ENCODE data around the gene OPHN1.

The OPHN1 gene

DNA sequence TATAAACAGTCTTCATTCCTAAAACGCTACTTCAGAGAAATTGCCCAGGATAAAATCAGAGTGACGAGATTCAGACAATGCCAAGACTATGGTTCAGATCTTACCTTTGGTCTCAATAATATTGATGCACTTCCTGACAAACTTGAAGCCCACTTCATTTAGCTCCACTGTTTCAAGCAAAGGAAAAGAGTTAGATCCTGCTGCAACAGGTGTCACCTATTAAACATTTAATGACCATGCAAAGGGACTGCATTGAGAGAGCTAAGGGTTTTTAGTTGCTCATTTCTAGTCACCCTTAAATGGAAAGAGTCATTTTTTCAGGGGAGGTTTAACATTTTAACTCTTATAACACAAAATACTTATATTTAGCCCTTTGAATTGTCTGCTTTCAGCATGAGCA, 239.5 kb downstream of the OPHN1 start:
- Histone ChIP-seq H3K4me2 (ENCODE audit: low read length) (no peak overlapping the region), H3K27me3 (ENCODE audit: control insufficient read depth, insufficient read depth, low read length) (no peaks in the 10 kb centered on the region), H3K4me1 (ENCODE audit: control insufficient read depth, insufficient read depth, low read length) (peaks cover 7% of the 10 kb centered on the region), H3K4me3 (ENCODE audit: low read length) (no peak overlapping the region), H3K36me3 (ENCODE audit: insufficient read depth, low read length) (no peaks in the 10 kb centered on the region), H3K9ac (ENCODE audit: low read depth, low read length) (no peak overlapping the region), H3K9me3 (replicated peaks; ENCODE audit: low read length) (no peaks in the 10 kb centered on the region)

DNA sequence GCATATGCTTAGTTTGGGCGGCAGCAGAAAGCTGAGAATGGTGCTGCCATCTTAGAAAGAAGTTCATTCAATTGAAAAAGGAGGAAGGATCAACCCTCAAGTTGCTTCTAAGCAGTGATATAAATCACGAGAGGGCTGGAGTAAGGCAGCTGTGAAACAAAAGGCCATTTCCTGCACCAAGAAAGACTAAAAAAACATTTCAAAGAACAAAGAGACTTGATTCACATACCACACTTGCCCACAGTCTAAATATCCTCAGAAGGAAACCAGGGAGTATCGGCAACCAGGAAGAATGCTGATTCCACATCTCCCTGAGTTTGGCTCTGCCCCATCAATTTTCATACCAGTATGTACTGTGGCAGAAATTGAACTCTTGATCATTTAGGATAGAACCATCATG, 240.1 kb downstream of the OPHN1 start:
- H3K4me3 ChIP-seq (ENCODE audit: low read length) = no peak overlapping the region
- H3K9me3 ChIP-seq (replicated peaks; ENCODE audit: low read length) = no peaks in the 10 kb centered on the region
- H3K4me2 ChIP-seq (ENCODE audit: low read length) = no peak overlapping the region
- H3K4me1 ChIP-seq (ENCODE audit: control insufficient read depth, insufficient read depth, low read length) = peaks cover 7% of the 10 kb centered on the region
- no peaks in the 10 kb centered on the region for H3K36me3 ChIP-seq (ENCODE audit: insufficient read depth, low read length)
- H3K9ac ChIP-seq (ENCODE audit: low read depth, low read length) = no peak overlapping the region
- no peaks in the 10 kb centered on the region for H3K27me3 ChIP-seq (ENCODE audit: control insufficient read depth, insufficient read depth, low read length)

DNA sequence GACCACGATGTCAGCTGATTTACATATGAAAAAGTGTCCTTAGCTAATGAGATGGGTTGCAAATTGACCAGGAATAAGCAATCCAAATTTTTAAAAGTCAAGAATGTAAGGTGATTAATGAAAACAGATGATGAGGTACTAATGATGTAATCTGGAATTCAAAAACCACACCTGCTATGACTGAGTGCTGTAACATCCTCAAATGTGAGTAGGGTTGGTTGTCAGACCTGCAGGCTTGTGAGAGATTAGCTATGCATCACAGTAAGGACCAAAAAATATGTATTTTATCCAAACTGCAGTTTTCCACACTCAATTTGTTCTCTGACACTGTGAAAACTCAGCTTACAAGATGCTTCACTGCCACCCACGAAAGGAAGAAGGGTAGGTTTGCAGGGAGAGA, 242.5 kb downstream of the OPHN1 start:
- Histone ChIP-seq H3K4me2 (ENCODE audit: low read length) (no peak overlapping the region), H3K36me3 (ENCODE audit: insufficient read depth, low read length) (no peaks in the 10 kb centered on the region), H3K27me3 (ENCODE audit: control insufficient read depth, insufficient read depth, low read length) (peaks cover 1% of the 10 kb centered on the region), H3K4me3 (ENCODE audit: low read length) (no peak overlapping the region), H3K9me3 (replicated peaks; ENCODE audit: low read length) (no peaks in the 10 kb centered on the region), H3K4me1 (ENCODE audit: control insufficient read depth, insufficient read depth, low read length) (peaks cover 20% of the 10 kb centered on the region), H3K9ac (ENCODE audit: low read depth, low read length) (no peak overlapping the region)

DNA sequence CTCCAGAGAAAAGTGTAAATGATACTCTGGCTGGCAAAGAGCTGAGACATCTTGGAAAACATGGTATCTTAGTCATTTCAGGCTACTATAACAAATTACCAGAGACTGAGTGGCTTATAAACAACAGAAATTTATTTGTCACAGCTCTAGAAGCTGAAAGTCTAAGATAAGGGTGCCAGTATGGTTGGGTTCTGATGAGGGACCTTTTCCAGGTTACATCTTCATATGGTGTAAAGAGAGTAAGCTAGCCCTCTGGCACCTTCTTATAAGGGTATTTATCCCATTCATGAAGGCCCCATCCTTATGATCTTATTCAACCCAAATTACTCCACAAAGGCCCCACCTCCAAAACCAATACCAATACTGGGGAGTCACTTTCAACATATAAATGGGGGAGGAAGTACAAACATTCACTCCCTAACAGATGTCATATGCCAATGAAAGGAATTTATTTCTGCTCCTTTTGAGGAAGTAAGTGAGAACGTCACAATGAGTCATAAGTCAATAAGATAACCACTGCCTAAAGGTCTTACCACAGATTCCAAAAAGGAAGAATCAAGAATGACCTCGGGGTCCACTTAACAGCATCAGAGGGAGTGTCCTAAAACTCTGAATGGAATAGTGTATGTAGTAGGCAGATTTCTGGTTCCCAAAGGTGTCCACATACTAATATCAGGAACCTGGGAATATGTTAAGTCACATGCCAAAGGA, 246.6 kb downstream of the OPHN1 start:
- Histone ChIP-seq H3K27me3 (ENCODE audit: control insufficient read depth, insufficient read depth, low read length) (peaks cover 3% of the 10 kb centered on the region), H3K4me2 (ENCODE audit: low read length) (no peak overlapping the region), H3K36me3 (ENCODE audit: insufficient read depth, low read length) (no peaks in the 10 kb centered on the region), H3K9me3 (replicated peaks; ENCODE audit: low read length) (no peaks in the 10 kb centered on the region), H3K4me1 (ENCODE audit: control insufficient read depth, insufficient read depth, low read length) (peaks cover 16% of the 10 kb centered on the region), H3K9ac (ENCODE audit: low read depth, low read length) (no peak overlapping the region), H3K4me3 (ENCODE audit: low read length) (no peak overlapping the region)

DNA sequence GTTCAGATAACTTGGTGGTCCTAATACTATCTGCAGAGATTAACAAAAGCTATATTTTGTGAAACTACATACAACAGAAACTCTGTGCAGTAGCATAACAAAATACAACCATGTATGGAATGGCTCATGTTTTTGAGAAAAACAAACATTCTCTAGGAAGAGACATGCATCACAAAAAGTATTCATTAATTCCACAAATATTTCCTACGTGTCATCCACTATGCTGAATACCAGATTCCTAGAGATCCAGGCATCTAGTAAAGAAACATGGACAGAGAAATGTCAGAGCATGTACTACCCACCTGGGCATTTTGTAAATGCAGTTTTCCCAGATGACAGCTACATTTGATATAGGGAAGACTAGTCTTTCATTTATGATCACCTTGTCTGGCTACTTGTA, 248.1 kb downstream of the OPHN1 start:
- Histone ChIP-seq H3K9me3 (replicated peaks; ENCODE audit: low read length) (no peaks in the 10 kb centered on the region), H3K4me3 (ENCODE audit: low read length) (no peak overlapping the region), H3K4me1 (ENCODE audit: control insufficient read depth, insufficient read depth, low read length) (peaks cover 16% of the 10 kb centered on the region), H3K9ac (ENCODE audit: low read depth, low read length) (no peak overlapping the region), H3K4me2 (ENCODE audit: low read length) (no peak overlapping the region), H3K27me3 (ENCODE audit: control insufficient read depth, insufficient read depth, low read length) (peaks cover 3% of the 10 kb centered on the region), H3K36me3 (ENCODE audit: insufficient read depth, low read length) (no peaks in the 10 kb centered on the region)

DNA sequence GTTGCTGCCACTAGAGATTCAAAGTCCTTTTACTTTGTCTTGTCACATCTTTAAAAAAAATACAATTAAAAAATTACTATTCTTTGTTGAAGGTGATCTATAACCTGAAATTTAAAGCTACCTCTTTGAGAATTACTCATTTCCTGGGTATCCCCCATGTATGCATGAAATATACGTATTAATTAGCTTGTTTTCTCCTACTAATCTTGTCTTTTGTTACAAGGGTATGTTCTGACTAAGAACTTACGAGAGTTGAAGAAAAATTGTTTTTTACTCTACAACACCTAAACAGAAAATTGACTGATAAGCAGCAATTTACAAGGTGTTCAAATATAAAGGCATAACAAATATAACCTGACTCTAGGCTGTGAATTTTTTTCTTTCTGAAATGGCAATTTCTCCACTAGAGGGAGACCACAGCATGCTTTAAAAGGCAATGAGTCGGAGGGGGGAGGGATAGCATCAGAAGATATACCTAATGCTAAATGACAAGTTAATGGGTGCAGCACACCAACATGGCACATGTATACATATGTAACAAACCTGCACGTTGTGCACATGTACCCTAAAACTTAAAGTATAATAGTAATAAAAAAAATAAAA, 249.6 kb downstream of the OPHN1 start:
- Histone ChIP-seq H3K9ac (ENCODE audit: low read depth, low read length) (no peak overlapping the region), H3K4me3 (ENCODE audit: low read length) (no peak overlapping the region), H3K4me2 (ENCODE audit: low read length) (no peak overlapping the region), H3K4me1 (ENCODE audit: control insufficient read depth, insufficient read depth, low read length) (peaks cover 16% of the 10 kb centered on the region), H3K9me3 (replicated peaks; ENCODE audit: low read length) (no peaks in the 10 kb centered on the region), H3K27me3 (ENCODE audit: control insufficient read depth, insufficient read depth, low read length) (peaks cover 3% of the 10 kb centered on the region), H3K36me3 (ENCODE audit: insufficient read depth, low read length) (no peaks in the 10 kb centered on the region)

DNA sequence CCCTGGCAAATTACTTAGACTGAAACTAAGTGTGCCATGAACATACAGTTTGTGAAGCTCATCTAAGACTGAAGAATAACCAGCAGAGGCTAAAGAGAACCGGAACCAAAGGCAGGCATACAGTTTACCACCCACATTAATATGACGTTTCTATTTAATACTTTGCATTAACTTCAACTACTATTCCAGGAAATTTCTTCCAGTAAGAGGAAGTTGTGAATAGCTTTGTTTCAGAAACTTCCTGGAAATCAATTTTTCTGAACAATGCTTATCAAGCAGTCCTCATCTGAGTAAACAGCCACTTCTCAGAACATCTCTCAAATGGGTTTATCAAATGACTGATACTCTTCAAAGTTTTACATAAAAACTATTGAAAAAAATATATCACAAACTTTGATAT, 252.7 kb downstream of the OPHN1 start:
- Histone ChIP-seq H3K4me3 (ENCODE audit: low read length) (no peak overlapping the region), H3K4me2 (ENCODE audit: low read length) (no peak overlapping the region), H3K4me1 (ENCODE audit: control insufficient read depth, insufficient read depth, low read length) (peaks cover 3% of the 10 kb centered on the region), H3K36me3 (ENCODE audit: insufficient read depth, low read length) (no peaks in the 10 kb centered on the region), H3K9me3 (replicated peaks; ENCODE audit: low read length) (no peaks in the 10 kb centered on the region), H3K9ac (ENCODE audit: low read depth, low read length) (no peak overlapping the region), H3K27me3 (ENCODE audit: control insufficient read depth, insufficient read depth, low read length) (peaks cover under 1% of the 10 kb centered on the region)

DNA sequence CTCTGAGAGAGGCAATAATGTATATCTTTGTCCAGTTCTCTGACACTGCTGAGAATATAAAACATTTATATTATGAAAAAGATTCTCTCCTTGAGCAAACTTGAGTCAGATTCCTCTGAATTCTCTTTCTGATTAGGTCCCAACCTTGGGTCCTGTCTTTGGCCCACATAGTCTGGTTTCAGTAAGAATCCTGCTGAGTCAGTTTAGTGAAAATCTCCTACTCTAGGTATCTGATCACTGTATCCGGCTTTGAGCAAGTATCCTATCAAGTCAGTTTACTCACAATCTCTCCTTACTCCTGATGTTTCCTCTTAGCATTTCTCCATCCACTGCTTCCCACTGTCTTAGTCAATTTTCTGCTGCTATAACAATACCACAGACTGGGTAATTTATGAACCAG, 253.9 kb downstream of the OPHN1 start:
- Histone ChIP-seq H3K4me2 (ENCODE audit: low read length) (no peak overlapping the region), H3K9ac (ENCODE audit: low read depth, low read length) (no peak overlapping the region), H3K4me3 (ENCODE audit: low read length) (no peak overlapping the region), H3K36me3 (ENCODE audit: insufficient read depth, low read length) (no peaks in the 10 kb centered on the region), H3K27me3 (ENCODE audit: control insufficient read depth, insufficient read depth, low read length) (no peaks in the 10 kb centered on the region), H3K9me3 (replicated peaks; ENCODE audit: low read length) (no peaks in the 10 kb centered on the region), H3K4me1 (ENCODE audit: control insufficient read depth, insufficient read depth, low read length) (no peaks in the 10 kb centered on the region)

DNA sequence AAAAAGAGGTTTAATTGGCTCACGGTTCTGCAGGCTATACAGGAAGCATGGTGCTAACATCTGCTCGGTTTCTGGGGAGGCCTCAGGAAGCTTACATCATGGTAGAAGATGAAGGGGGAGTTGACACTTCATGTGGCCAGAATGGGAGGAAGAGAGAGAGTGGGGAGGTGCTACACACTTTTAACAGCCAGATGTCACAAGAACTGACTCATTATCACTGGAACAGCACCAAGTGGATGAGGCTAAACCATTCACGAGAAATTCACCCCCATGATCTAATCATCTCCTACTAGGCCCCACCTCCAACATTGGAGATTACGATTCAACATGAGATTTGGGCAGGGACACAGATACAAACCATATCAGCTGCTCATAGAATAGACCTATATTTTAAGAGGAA, 255.8 kb downstream of the OPHN1 start:
- H3K4me2 ChIP-seq (ENCODE audit: low read length) = no peak overlapping the region
- no peaks in the 10 kb centered on the region for H3K36me3 ChIP-seq (ENCODE audit: insufficient read depth, low read length)
- H3K9ac ChIP-seq (ENCODE audit: low read depth, low read length) = no peak overlapping the region
- no peaks in the 10 kb centered on the region for H3K9me3 ChIP-seq (replicated peaks; ENCODE audit: low read length)
- H3K27me3 ChIP-seq (ENCODE audit: control insufficient read depth, insufficient read depth, low read length) = no peaks in the 10 kb centered on the region
- no peaks in the 10 kb centered on the region for H3K4me1 ChIP-seq (ENCODE audit: control insufficient read depth, insufficient read depth, low read length)
- H3K4me3 ChIP-seq (ENCODE audit: low read length) = no peak overlapping the region

DNA sequence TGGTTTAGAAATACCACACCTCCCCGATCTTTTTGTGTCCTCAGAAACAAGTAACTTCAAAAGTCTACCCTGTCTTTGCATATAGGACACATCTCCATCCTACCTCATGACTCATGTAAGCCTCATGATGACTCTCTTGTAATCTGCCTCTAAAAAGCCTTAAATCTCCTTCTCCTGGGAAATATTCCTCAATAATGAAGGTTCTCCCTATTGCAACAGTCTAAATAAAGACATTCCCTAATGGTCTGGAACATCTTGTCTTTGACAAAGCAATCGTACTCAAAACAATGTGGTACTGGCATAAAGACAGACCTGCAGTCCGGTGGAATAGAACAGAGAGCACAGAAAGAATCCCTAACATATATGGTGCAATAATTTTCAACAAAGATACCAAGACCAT, 257.7 kb downstream of the OPHN1 start:
- H3K4me3 ChIP-seq (ENCODE audit: low read length) = no peak overlapping the region
- peak overlapping the region; percentile 21 for H3K4me2 ChIP-seq (ENCODE audit: low read length)
- no peaks in the 10 kb centered on the region for H3K4me1 ChIP-seq (ENCODE audit: control insufficient read depth, insufficient read depth, low read length)
- peak overlapping the region; percentile 28 for H3K9ac ChIP-seq (ENCODE audit: low read depth, low read length)
- H3K9me3 ChIP-seq (replicated peaks; ENCODE audit: low read length) = no peaks in the 10 kb centered on the region
- no peaks in the 10 kb centered on the region for H3K36me3 ChIP-seq (ENCODE audit: insufficient read depth, low read length)
- no peaks in the 10 kb centered on the region for H3K27me3 ChIP-seq (ENCODE audit: control insufficient read depth, insufficient read depth, low read length)

DNA sequence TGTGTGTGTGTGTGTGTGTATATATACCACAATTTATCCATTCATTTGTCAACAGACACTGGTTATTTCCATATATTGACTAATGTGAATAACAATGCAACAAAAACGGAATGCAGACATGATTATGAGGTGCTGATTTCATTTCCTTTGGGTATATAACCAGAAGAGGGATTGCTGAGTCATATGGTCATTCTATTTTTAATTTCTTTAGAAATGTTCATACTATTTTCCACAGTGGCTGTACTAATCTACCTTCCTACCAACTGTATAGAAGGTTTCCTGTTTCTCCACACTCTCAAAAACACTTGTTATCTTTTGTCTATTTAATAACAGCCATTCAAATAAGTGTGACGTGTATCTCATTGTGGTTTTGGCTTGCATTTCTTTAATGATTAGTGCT, 269.9 kb downstream of the OPHN1 start:
- H3K36me3 ChIP-seq (ENCODE audit: insufficient read depth, low read length) = no peaks in the 10 kb centered on the region
- peak overlapping the region; percentile 16 for H3K4me2 ChIP-seq (ENCODE audit: low read length)
- no peaks in the 10 kb centered on the region for H3K9me3 ChIP-seq (replicated peaks; ENCODE audit: low read length)
- no peak overlapping the region for H3K9ac ChIP-seq (ENCODE audit: low read depth, low read length)
- no peaks in the 10 kb centered on the region for H3K4me1 ChIP-seq (ENCODE audit: control insufficient read depth, insufficient read depth, low read length)
- no peaks in the 10 kb centered on the region for H3K27me3 ChIP-seq (ENCODE audit: control insufficient read depth, insufficient read depth, low read length)
- no peak overlapping the region for H3K4me3 ChIP-seq (ENCODE audit: low read length)

DNA sequence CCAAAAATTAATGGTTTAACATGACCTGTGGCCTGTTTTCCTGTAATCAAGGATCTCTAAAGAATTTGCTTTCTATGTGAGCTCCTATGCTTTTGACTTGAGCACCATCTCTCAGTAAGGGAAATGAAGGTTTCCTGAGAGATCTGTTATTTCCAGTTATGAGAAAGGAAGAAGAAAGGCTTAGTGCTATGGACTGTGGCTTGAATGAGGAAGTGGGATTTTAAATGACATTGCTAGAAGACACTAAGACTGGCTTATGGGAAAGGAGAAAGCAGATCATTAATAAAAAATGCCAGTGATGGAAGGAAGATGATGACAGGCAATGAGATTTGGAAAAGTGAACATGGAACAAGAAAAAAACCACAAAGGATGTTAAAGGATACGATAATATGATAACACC, 285.4 kb downstream of the OPHN1 start:
- Histone ChIP-seq H3K9ac (ENCODE audit: low read depth, low read length) (no peak overlapping the region), H3K27me3 (ENCODE audit: control insufficient read depth, insufficient read depth, low read length) (no peaks in the 10 kb centered on the region), H3K4me2 (ENCODE audit: low read length) (no peak overlapping the region), H3K4me1 (ENCODE audit: control insufficient read depth, insufficient read depth, low read length) (no peaks in the 10 kb centered on the region), H3K4me3 (ENCODE audit: low read length) (no peak overlapping the region), H3K36me3 (ENCODE audit: insufficient read depth, low read length) (no peaks in the 10 kb centered on the region), H3K9me3 (replicated peaks; ENCODE audit: low read length) (no peaks in the 10 kb centered on the region)
